ENCODE data around the gene DCLK1.

The DCLK1 gene

DNA sequence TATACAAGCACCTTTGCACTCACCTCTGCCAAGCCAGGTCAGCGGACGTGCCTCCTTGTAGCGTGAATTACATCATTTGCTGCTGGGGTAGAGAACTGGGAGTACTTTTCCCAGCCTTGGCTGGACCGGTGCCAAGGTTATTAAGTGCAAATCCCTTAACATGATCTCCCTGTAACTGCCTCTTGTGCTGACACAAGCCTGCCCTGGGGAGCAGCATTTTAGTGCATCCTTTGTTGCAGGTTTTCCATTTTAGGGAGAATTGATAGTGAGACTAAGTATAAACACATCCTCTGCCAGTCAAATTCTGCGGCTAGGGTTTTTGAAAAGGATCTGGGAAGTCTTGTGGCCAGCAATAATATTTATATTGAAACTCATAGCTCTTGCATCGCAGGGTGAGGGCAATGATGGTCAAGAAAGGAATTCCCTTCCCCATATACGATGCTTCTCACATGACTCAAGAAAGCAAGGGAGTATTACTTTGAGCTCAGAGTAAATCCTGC lies 32.7 kb upstream of the DCLK1 start:
- TF ChIP-seq TAF1 (IDR thresholded peaks at IDR 0.05; ENCODE audit: borderline replicate concordance, insufficient read depth, low read length) (no peak), FOXP2 (optimal IDR thresholded peaks at IDR 0.05; ENCODE audit: borderline replicate concordance, extremely low read depth, extremely low read length, insufficient read depth) (no peak), POLR2AphosphoS5 (IDR thresholded peaks at IDR 0.05; ENCODE audit: low read depth, low read length) (no peak), SIN3A (IDR thresholded peaks at IDR 0.05; ENCODE audit: borderline replicate concordance, insufficient read depth, low read length) (no peak), REST (IDR thresholded peaks at IDR 0.05; ENCODE audit: insufficient read depth in 1 of 2, low read depth in 2 of 2, low read length in 2 of 2) (no peak)

DNA sequence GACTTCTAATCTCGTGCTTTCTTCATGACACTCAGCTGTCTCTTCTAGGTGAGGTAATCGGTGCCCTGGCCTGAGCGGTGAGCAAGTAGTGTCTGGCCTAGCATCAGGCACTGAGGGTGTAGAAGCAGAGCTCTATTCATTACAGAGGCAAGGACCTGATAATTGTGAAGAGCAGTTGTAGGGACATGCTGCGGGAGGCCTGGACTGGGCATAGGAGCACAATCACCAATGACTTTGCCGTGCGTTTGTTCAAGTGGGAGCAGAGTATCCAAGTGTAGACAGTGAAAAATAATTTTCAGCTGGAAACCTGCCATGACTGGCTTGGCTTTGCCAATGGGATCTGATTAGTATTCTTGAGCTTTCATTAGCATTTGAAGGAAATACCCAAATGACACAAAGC lies 32.1 kb upstream of the DCLK1 start:
- no peak for TF ChIP-seq TAF1 (IDR thresholded peaks at IDR 0.05; ENCODE audit: borderline replicate concordance, insufficient read depth, low read length)

- no peak for TF ChIP-seq TAF1 (IDR thresholded peaks at IDR 0.05; ENCODE audit: borderline replicate concordance, insufficient read depth, low read length)
- TF ChIP-seq FOXP2 (optimal IDR thresholded peaks at IDR 0.05; ENCODE audit: borderline replicate concordance, extremely low read depth, extremely low read length, insufficient read depth) = no peak
- TF ChIP-seq SIN3A (IDR thresholded peaks at IDR 0.05; ENCODE audit: borderline replicate concordance, insufficient read depth, low read length) = no peak
- TF ChIP-seq POLR2AphosphoS5 (IDR thresholded peaks at IDR 0.05; ENCODE audit: low read depth, low read length) = no peak
- peak in 1 of 2 experiments; percentile 58; a peak in 1 of 4 replicates for TF ChIP-seq REST (IDR thresholded peaks at IDR 0.05; ENCODE audit: insufficient read depth in 1 of 2, low read depth in 2 of 2, low read length in 2 of 2)
These were observed 29.1 kb upstream of the DCLK1 start for GRCh38 chr13:36160297-36160696.

GRCh38 chr13:36158611-36159010 lies 27.4 kb upstream of the DCLK1 start:
- TF ChIP-seq FOXP2 (optimal IDR thresholded peaks at IDR 0.05; ENCODE audit: borderline replicate concordance, extremely low read depth, extremely low read length, insufficient read depth) (no peak), TAF1 (IDR thresholded peaks at IDR 0.05; ENCODE audit: borderline replicate concordance, insufficient read depth, low read length) (no peak), SIN3A (IDR thresholded peaks at IDR 0.05; ENCODE audit: borderline replicate concordance, insufficient read depth, low read length) (no peak), REST (IDR thresholded peaks at IDR 0.05; ENCODE audit: insufficient read depth in 1 of 2, low read depth in 2 of 2, low read length in 2 of 2) (no peak), POLR2AphosphoS5 (IDR thresholded peaks at IDR 0.05; ENCODE audit: low read depth, low read length) (no peak)

DNA sequence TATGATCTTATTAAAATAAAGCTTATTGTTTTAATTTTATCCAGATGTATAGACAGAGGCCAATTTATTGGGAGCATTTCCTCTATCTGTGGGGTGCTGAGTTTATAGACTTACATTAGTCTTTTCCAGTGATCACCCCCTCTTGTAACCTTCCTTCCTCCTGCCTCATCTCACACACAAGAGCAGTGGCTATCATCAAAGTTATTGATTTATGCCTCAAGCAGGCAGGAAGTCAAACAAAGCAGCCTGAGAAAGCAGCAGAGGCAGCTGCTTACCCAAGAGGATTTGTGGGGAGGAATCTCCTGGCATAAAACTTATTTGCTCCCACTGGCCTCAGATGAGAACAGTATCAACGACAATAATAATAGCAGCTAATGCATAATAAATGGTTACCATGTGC lies 26.3 kb upstream of the DCLK1 start:
- no peak for TF ChIP-seq TAF1 (IDR thresholded peaks at IDR 0.05; ENCODE audit: borderline replicate concordance, insufficient read depth, low read length)
- no peak for TF ChIP-seq REST (IDR thresholded peaks at IDR 0.05; ENCODE audit: insufficient read depth in 1 of 2, low read depth in 2 of 2, low read length in 2 of 2)
- no peak for TF ChIP-seq FOXP2 (optimal IDR thresholded peaks at IDR 0.05; ENCODE audit: borderline replicate concordance, extremely low read depth, extremely low read length, insufficient read depth)
- TF ChIP-seq POLR2AphosphoS5 (IDR thresholded peaks at IDR 0.05; ENCODE audit: low read depth, low read length) = no peak
- no peak for TF ChIP-seq SIN3A (IDR thresholded peaks at IDR 0.05; ENCODE audit: borderline replicate concordance, insufficient read depth, low read length)
